Mononuclear cell (primary cell): ENCODE data around the gene RASGRF1. TPM values are rescaled to one million over a fixed set of nuclear protein-coding genes. Genes with fewer than 3 reads are reported as not detected.

ENCODE experiments used
- H3K27me3 ChIP-seq: 2 replicates; pipeline ENCODE4 v1.6.0; 2011; ENCODE audit warnings: low read length, control low read depth; ENCODE audit not compliant: insufficient read depth
- H3K4me1 ChIP-seq: 2 replicates; pipeline ENCODE4 v1.5.1; 2011; ENCODE audit warnings: mild to moderate bottlenecking, low read length, control low read depth; ENCODE audit not compliant: insufficient read depth
- H3K4me3 ChIP-seq: 2 replicates; pipeline ENCODE4 v1.5.1; 2011; ENCODE audit warnings: mild to moderate bottlenecking, low read length, moderate library complexity
- H3K9me3 ChIP-seq: 2 replicates; pipeline ENCODE4 v1.5.1; 2011; ENCODE audit warnings: low read depth, mild to moderate bottlenecking, control low read depth, low read length
- total RNA-seq: library from RNA; depleted of rRNA; stranded (reverse); fragments of >200 nt; gene quantifications from one replicate; pipeline ENCODE4 v1.2.3, GENCODE V29; 2012

Gene RASGRF1
- total RNA-seq, 1 donor, result not detected

GRCh38 chr15:79065361-79065705 is 25.2 kb downstream of the RASGRF1 start:
- H3K27me3 ChIP-seq, result no peaks in the 10 kb centered on the region
- H3K4me3 ChIP-seq, result no peak overlapping the region
- H3K9me3 ChIP-seq, result no peaks in the 10 kb centered on the region
- H3K4me1 ChIP-seq, result no peaks in the 10 kb centered on the region

DNA sequence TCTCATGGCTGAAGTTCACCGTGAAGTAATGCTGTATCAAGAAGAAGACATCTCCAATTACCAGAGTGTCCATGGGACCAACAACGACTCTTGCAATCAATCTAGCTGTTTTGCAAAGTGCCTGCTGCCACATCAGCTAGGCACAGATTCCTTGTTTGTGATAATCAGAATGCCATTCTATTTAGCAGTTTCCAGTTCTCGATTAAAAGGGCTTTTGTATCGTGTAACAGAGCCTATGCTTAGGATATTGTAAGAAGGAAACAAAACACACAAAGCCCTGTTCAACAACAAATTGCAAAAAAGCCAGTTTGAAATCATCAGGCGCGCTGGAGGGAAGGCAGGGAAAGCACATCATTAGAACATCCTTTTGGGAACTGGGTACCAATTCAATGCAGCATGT is 26.1 kb downstream of the RASGRF1 start:
- no peaks in the 10 kb centered on the region for H3K27me3 ChIP-seq
- H3K9me3 ChIP-seq, result no peaks in the 10 kb centered on the region
- H3K4me1 ChIP-seq, result no peaks in the 10 kb centered on the region
- no peak overlapping the region for H3K4me3 ChIP-seq

DNA sequence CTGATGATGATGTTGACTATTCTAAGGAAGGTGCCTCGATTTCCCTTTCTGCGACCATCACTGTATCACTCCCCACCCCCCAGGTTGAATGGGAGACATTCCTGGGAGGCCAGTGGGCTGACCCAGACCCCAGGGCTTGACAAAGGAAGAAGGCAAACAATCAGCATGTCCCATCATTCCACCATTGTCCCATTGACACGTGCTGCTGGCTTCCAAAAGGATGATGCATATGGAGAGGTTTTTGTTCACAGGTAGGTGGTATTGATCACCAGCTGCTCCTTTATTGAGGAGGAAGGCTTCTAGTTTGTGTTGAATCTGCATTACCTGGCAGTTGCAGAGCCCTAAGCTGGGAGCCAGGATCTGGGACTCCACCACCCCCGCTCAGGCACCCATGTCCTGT is 30.4 kb downstream of the RASGRF1 start:
- Histone ChIP-seq H3K27me3 (no peaks in the 10 kb centered on the region), H3K4me3 (no peak overlapping the region), H3K4me1 (no peaks in the 10 kb centered on the region), H3K9me3 (no peaks in the 10 kb centered on the region)

DNA sequence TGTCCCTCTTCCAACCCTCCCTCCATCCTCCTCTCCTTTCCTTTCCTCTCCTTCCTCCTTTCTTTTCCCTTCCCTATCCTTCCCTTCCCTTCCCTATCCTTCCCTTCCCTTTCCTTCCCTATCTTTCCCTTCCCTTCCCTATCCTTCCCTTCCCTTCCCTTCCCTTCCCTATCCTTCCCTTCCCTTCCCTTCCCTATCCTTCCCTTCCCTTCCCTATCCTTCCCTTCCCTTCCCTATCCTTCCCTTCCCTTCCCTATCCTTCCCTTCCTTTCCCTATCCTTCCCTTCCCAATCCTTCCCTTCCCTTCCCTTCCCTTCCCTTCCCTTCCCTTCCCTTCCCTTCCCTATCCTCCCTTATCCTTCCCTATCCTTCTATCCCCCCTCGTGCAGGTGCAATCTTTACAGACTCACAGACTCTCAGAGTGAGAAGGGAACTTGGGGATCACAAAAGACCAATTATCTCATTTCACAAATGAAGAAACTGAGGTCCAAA is 31.5 kb downstream of the RASGRF1 start:
- H3K4me3 ChIP-seq, result no peak overlapping the region
- no peaks in the 10 kb centered on the region for H3K9me3 ChIP-seq
- no peaks in the 10 kb centered on the region for H3K27me3 ChIP-seq
- no peaks in the 10 kb centered on the region for H3K4me1 ChIP-seq

GRCh38 chr15:79058260-79058850 is 32.2 kb downstream of the RASGRF1 start:
- no peak overlapping the region for H3K4me3 ChIP-seq
- H3K27me3 ChIP-seq, result no peaks in the 10 kb centered on the region
- no peaks in the 10 kb centered on the region for H3K4me1 ChIP-seq
- H3K9me3 ChIP-seq, result no peaks in the 10 kb centered on the region

- Histone ChIP-seq H3K9me3 (no peaks in the 10 kb centered on the region), H3K27me3 (no peaks in the 10 kb centered on the region), H3K4me1 (no peaks in the 10 kb centered on the region), H3K4me3 (no peak overlapping the region)
These were observed 33.5 kb downstream of the RASGRF1 start for GRCh38 chr15:79057050-79057449.

DNA sequence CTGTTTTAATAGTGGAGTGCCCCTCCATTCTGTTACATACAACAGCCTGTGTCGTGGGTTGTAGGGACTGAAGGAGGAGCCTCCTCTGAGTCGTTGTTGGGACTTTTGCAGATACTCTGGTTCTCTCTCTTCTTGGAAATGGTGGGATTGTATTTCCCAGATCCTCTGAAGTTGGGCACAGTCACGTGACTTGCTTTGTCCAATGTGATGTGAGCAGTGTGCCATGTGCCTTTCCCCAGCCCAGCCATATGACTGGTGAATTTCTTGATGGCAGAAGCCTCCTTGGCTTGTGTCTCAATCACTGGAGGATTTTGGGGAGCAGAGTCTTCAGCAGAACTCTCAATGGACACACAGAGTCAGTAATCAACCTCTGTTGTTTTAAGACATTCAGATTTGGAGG is 36.2 kb downstream of the RASGRF1 start:
- no peaks in the 10 kb centered on the region for H3K27me3 ChIP-seq
- no peaks in the 10 kb centered on the region for H3K9me3 ChIP-seq
- H3K4me1 ChIP-seq, result no peaks in the 10 kb centered on the region
- H3K4me3 ChIP-seq, result no peak overlapping the region

DNA sequence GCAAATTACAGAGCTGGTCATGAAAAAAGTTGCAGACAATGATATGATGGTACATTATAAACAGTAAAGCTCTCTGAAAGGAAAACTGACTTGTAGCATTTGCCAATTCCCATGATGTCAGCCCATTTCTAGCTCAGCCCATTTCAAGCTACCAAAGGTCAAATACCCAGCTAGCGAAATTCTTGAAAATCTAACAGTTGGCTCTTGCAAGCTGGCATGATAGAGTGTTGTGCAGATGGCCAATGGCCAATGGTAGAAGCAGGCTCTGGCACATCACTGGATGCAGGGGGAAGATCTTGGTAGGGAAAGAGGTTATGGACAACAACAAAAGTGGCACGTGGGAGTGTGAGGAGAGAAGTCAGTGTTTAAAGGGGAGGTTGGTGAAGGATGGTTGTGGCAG is 36.7 kb downstream of the RASGRF1 start:
- Histone ChIP-seq H3K9me3 (no peaks in the 10 kb centered on the region), H3K4me1 (no peaks in the 10 kb centered on the region), H3K27me3 (no peaks in the 10 kb centered on the region), H3K4me3 (no peak overlapping the region)

DNA sequence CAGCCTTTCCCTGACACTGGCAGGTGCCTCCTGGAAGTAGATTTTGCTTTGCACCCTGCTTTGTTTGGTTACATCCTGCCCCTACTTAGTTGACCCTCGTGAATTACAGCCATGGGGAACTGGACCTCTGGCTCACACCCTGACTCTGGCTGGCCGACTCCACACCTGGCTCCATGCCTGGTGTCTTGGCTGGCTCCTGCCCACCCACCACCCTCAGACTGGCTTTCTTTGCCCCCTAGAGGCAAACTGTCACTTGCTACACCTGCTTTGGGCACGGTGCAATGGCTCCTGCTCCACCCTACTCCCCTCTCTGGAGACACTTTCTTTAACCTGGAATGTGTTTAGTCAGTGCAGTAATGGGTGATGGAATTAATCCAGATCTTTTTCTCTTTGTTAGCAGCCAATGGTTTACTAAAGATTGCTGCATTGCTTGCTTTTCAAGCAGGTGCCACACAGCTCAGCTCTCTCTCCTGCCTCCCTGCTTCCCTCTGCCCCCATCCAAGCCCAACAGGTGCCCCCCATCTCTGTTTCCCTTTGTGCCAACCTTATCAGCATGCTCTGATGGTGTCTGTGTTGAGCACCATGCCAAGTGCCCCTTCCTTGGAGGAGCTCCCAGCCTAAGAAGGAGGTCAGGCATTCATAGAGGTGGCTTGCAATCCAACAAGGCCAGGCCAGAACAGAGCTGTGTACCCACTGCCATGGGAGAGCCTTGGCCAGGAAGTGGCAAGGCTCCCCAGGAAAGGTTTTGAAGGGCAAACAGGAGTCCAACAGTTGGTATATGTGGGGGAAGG is 38.4 kb downstream of the RASGRF1 start:
- Histone ChIP-seq H3K9me3 (no peaks in the 10 kb centered on the region), H3K4me3 (no peak overlapping the region), H3K4me1 (no peaks in the 10 kb centered on the region), H3K27me3 (no peaks in the 10 kb centered on the region)

DNA sequence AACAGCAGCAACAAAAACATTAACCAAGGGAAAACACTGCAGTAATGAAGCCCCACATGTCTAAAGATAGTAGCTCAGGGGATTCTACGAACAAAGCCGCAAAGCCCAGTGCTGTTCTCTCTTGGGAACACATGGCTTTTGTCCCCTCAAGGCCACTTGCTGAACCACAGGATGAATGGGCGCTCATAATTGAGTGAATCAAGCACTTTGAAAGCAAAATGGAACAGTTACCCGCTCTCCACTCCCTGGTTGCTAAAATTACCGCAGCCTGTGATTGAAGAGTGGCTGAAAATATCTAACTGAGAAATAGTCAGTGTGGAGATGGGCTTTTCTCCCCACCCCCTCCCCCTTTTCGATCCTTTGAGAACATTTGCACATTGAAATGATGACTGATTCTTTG is 39.6 kb downstream of the RASGRF1 start:
- Histone ChIP-seq H3K27me3 (no peaks in the 10 kb centered on the region), H3K9me3 (no peaks in the 10 kb centered on the region), H3K4me1 (no peaks in the 10 kb centered on the region), H3K4me3 (no peak overlapping the region)

DNA sequence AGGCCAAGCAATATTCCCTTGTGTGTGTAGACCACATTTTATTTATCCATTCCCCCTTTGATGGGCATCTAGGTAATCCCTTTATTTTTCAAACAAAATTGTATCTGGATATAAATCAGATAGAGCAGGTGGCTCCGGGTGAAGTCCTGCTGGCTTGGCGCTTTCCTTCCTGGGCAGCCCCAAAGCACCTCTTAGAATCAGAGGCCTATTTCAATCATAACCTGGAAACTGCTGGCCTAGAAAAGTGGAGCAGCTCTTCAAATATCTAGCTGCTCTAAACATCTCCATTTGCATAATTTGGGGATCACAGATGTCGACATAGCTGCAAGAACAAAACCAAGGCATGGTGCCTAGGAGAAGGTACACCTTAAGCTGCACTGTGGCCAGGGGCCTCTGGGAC is 40.2 kb downstream of the RASGRF1 start:
- Histone ChIP-seq H3K4me3 (no peak overlapping the region), H3K4me1 (no peaks in the 10 kb centered on the region), H3K9me3 (no peaks in the 10 kb centered on the region), H3K27me3 (no peaks in the 10 kb centered on the region)

GRCh38 chr15:79049416-79049815 is 41.2 kb downstream of the RASGRF1 start:
- Histone ChIP-seq H3K9me3 (no peaks in the 10 kb centered on the region), H3K4me1 (no peaks in the 10 kb centered on the region), H3K27me3 (no peaks in the 10 kb centered on the region), H3K4me3 (no peak overlapping the region)

GRCh38 chr15:79047676-79048439 is 42.7 kb downstream of the RASGRF1 start:
- no peak overlapping the region for H3K4me3 ChIP-seq
- H3K27me3 ChIP-seq, result no peaks in the 10 kb centered on the region
- no peaks in the 10 kb centered on the region for H3K9me3 ChIP-seq
- H3K4me1 ChIP-seq, result no peaks in the 10 kb centered on the region

DNA sequence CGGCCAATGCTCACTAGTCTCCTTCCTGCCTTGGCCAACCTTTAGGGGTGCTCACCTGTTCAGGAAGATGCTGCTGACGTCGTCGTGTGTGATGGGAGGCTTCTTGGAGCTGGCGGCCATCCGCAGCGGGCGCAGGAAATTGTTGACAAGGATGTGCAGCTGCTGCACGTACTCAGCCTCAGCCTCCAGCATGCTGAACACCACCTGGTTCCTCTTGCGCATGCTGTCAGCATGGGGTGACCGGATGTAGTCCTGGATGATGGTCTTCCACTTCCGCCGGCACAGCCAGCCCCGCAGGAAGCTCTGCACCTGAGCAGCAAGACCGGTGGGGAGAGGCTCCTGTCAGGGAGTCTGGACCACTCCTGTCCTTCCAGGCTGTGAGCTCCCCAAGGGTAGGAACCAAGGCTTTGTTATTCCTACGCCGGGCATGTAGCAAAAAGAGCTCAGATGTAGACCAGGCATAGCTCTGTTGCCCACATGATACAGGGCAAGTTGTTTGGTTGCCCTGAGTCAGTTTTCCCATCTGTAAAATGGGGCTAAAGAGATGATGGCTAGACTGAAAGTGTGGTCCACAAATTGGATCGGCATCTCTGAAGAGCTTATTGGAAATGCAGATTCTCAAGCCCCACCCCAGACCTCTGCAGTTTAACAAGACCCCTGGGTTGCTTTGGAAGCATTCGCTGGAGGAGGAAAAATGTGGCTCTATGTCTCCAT is 43.7 kb downstream of the RASGRF1 start:
- Histone ChIP-seq H3K4me3 (no peak overlapping the region), H3K27me3 (no peaks in the 10 kb centered on the region), H3K4me1 (no peaks in the 10 kb centered on the region), H3K9me3 (no peaks in the 10 kb centered on the region)

- H3K4me3 ChIP-seq, result no peak overlapping the region
- no peaks in the 10 kb centered on the region for H3K9me3 ChIP-seq
- no peaks in the 10 kb centered on the region for H3K27me3 ChIP-seq
- no peaks in the 10 kb centered on the region for H3K4me1 ChIP-seq
These were observed 45.5 kb downstream of the RASGRF1 start for GRCh38 chr15:79045041-79045440.
